ENCODE measurements around the gene UACA.

Gene UACA

DNA sequence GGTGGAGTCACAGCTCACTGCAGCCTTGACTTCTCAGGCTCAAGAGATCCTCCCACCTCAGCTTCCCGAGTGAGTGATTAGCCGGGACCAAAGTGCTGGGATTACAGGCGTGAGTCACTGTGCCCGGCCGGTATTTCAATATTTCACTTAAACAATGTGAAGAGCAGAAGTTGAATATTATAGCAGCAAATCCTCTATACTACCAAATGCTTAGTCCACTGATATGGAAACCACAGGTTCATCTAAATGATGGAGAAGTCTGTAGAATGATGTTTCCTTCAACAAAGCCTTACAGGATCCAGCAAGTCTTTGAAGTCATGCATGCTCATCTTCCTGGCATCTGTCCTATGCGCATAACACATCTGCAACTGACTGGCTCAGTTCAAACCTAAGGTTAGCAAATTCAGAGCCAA lies 20.3 kb upstream of the UACA start:
- Histone ChIP-seq H3K4me3 (ENCODE audit: severe bottlenecking) (no peak overlapping the region), H3K27me3 (ENCODE audit: insufficient read depth, poor library complexity, severe bottlenecking) (no peaks in the 10 kb centered on the region), H3K36me3 (ENCODE audit: low read depth) (no peaks in the 10 kb centered on the region), H3K9me3 (ENCODE audit: severe bottlenecking) (no peaks in the 10 kb centered on the region), H3K4me1 (ENCODE audit: insufficient read depth, poor library complexity, severe bottlenecking) (peaks cover 44% of the 10 kb centered on the region), H3K27ac (ENCODE audit: poor library complexity, severe bottlenecking) (peak overlapping the region; percentile 75)
- DNase-seq (ENCODE audit: low spot score) (peak; percentile 82), ATAC-seq (ENCODE audit: low read depth) (peak; percentile 74)
- TF ChIP-seq, protein P1, sequence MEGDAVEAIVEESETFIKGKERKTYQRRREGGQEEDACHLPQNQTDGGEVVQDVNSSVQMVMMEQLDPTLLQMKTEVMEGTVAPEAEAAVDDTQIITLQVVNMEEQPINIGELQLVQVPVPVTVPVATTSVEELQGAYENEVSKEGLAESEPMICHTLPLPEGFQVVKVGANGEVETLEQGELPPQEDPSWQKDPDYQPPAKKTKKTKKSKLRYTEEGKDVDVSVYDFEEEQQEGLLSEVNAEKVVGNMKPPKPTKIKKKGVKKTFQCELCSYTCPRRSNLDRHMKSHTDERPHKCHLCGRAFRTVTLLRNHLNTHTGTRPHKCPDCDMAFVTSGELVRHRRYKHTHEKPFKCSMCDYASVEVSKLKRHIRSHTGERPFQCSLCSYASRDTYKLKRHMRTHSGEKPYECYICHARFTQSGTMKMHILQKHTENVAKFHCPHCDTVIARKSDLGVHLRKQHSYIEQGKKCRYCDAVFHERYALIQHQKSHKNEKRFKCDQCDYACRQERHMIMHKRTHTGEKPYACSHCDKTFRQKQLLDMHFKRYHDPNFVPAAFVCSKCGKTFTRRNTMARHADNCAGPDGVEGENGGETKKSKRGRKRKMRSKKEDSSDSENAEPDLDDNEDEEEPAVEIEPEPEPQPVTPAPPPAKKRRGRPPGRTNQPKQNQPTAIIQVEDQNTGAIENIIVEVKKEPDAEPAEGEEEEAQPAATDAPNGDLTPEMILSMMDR (IDR thresholded peaks at IDR 0.05; ENCODE audit: poor library complexity, severe bottlenecking), result no peak

DNA sequence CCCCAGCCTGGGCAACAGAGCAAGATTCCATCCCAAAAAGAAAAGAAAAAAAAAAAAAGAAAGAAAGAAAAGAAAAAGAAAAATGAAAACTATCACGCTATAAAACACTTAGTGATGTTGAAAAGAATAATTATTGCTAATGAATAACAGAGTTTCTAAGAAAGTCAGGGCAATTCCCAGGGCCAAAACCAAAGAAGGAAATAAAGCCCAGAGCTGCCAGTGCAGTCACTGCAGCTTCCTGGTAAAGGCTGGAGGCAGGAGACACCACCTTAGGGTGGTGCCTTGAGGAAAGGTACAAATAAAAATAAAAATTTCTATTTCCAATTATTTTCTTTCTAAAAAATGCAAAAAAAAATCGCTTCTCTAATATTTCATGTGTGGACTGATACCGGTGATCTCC lies 19.7 kb upstream of the UACA start:
- TF ChIP-seq, protein P1 (IDR thresholded peaks at IDR 0.05; ENCODE audit: poor library complexity, severe bottlenecking), result no peak
- Histone ChIP-seq H3K27me3 (ENCODE audit: insufficient read depth, poor library complexity, severe bottlenecking) (no peaks in the 10 kb centered on the region), H3K4me1 (ENCODE audit: insufficient read depth, poor library complexity, severe bottlenecking) (peaks cover 44% of the 10 kb centered on the region), H3K9me3 (ENCODE audit: severe bottlenecking) (no peaks in the 10 kb centered on the region), H3K4me3 (ENCODE audit: severe bottlenecking) (no peak overlapping the region), H3K36me3 (ENCODE audit: low read depth) (no peaks in the 10 kb centered on the region), H3K27ac (ENCODE audit: poor library complexity, severe bottlenecking) (peak overlapping the region; percentile 75)
- no peak for ATAC-seq (ENCODE audit: low read depth)
- DNase-seq (ENCODE audit: low spot score), result no peak

DNA sequence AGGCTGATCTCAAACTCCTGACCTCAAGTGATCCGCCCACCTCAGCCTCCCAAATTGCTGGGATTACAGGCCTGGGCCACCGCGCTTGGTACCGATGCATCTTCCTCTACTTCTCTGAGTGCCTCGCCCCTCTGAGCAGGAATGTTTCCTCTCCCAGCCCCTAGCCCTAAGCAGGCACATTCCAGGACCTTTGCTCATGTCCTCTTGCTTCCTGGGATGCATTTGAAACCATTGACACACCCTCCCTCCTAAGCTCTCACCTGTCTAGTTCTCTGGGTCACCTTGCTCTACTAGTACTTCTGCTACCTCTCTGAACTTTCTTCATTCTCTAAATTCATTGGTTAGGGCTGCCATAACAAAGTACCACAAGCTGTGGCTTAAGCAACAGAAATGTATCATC lies 17.9 kb upstream of the UACA start:
- TF ChIP-seq, protein P1 (IDR thresholded peaks at IDR 0.05; ENCODE audit: poor library complexity, severe bottlenecking), result no peak
- Histone ChIP-seq H3K27ac (ENCODE audit: poor library complexity, severe bottlenecking) (peak overlapping the region; percentile 75), H3K4me3 (ENCODE audit: severe bottlenecking) (no peak overlapping the region), H3K27me3 (ENCODE audit: insufficient read depth, poor library complexity, severe bottlenecking) (no peaks in the 10 kb centered on the region), H3K4me1 (ENCODE audit: insufficient read depth, poor library complexity, severe bottlenecking) (peaks cover 44% of the 10 kb centered on the region), H3K9me3 (ENCODE audit: severe bottlenecking) (no peaks in the 10 kb centered on the region), H3K36me3 (ENCODE audit: low read depth) (no peaks in the 10 kb centered on the region)
- ATAC-seq (ENCODE audit: low read depth), result peak; percentile 88
- peak; percentile 87 for DNase-seq (ENCODE audit: low spot score)

GRCh38 chr15:70778258-70779076 lies 15.1 kb upstream of the UACA start:
- DNase-seq (ENCODE audit: low spot score), result no peak
- H3K4me1 ChIP-seq (ENCODE audit: insufficient read depth, poor library complexity, severe bottlenecking), result peaks cover 48% of the 10 kb centered on the region
- peak; percentile 70 for ATAC-seq (ENCODE audit: low read depth)
- H3K4me3 ChIP-seq (ENCODE audit: severe bottlenecking), result no peak overlapping the region
- no peaks in the 10 kb centered on the region for H3K27me3 ChIP-seq (ENCODE audit: insufficient read depth, poor library complexity, severe bottlenecking)
- H3K36me3 ChIP-seq (ENCODE audit: low read depth), result no peaks in the 10 kb centered on the region
- H3K9me3 ChIP-seq (ENCODE audit: severe bottlenecking), result no peaks in the 10 kb centered on the region
- peak overlapping the region; percentile 75 for H3K27ac ChIP-seq (ENCODE audit: poor library complexity, severe bottlenecking)
- TF ChIP-seq, protein P1 (IDR thresholded peaks at IDR 0.05; ENCODE audit: poor library complexity, severe bottlenecking), result no peak

Data from RWPE2 (cell line).